LNCaP clone FGC (cell line): ENCODE measurements around the gene PCDH9.
A peak's percentile ranks its signal among the peaks of the same experiment; 100 is the strongest.

Experiments
- DNase-seq: peaks from one replicate; pipeline ENCODE4 v3.0.0-alpha.2; 2011; ENCODE audit warnings: low read depth
- H3K4me3 ChIP-seq: 2 replicates; pipeline ENCODE4 v1.5.1; 2011; ENCODE audit warnings: mild to moderate bottlenecking, low read depth, low read length, control low read depth
- CTCF ChIP-seq: IDR thresholded peaks from 2 replicates; pipeline ENCODE4 v1.5.1; 2012; ENCODE audit warnings: mild to moderate bottlenecking; ENCODE audit not compliant: control insufficient read depth, insufficient read depth; ENCODE audit errors: extremely low read depth

PCDH9 gene

GRCh38 chr13:66354879-66355751 is 875.0 kb downstream of the PCDH9 start:
- no peak for TF ChIP-seq CTCF
- H3K4me3 ChIP-seq = no peak overlapping the region
- DNase-seq = no peak

GRCh38 chr13:66353664-66354063 is 876.5 kb downstream of the PCDH9 start:
- no peak for TF ChIP-seq CTCF
- no peak overlapping the region for H3K4me3 ChIP-seq
- DNase-seq = peak; percentile 89

- DNase-seq = no peak
- no peak overlapping the region for H3K4me3 ChIP-seq
- no peak for TF ChIP-seq CTCF
Measured at GRCh38 chr13:66349966-66350365, 880.2 kb downstream of the PCDH9 start.

GRCh38 chr13:66348745-66349690 is 881.1 kb downstream of the PCDH9 start:
- H3K4me3 ChIP-seq = no peak overlapping the region
- no peak for DNase-seq
- no peak for TF ChIP-seq CTCF

GRCh38 chr13:66347486-66348117 is 882.5 kb downstream of the PCDH9 start:
- DNase-seq = no peak
- H3K4me3 ChIP-seq = no peak overlapping the region
- TF ChIP-seq CTCF = no peak

- no peak for DNase-seq
- H3K4me3 ChIP-seq = no peak overlapping the region
- TF ChIP-seq CTCF = no peak
Measured at GRCh38 chr13:66345971-66346370, 884.2 kb downstream of the PCDH9 start.
